HepG2 (cell line): ENCODE measurements around the gene AJUBA. TPM values are rescaled to one million over a fixed set of nuclear protein-coding genes. Genes with fewer than 3 reads are reported as not detected.

Experiments
- BORCS8-MEF2B ChIP-seq: sonication (generic); formaldehyde crosslinking; IDR thresholded peaks from 2 replicates; pipeline ENCODE4 v1.8.0; 2022; ENCODE audit warnings: mild to moderate bottlenecking, missing genetic modification reagents
- ELF4 ChIP-seq: sonication (generic); formaldehyde crosslinking; IDR thresholded peaks from 2 replicates; pipeline ENCODE4 v1.5.0; 2020; ENCODE audit warnings: missing genetic modification reagents, mild to moderate bottlenecking, moderate library complexity, borderline replicate concordance
- FOXK1 ChIP-seq: sonication (generic); formaldehyde crosslinking; IDR thresholded peaks from 2 replicates; pipeline ENCODE4 v1.4.0; 2020; ENCODE audit warnings: low read depth, missing genetic modification reagents, borderline replicate concordance
- FOXP4 ChIP-seq: sonication (generic); formaldehyde crosslinking; IDR thresholded peaks from 2 replicates; pipeline ENCODE4 v1.4.0; 2020; ENCODE audit warnings: missing genetic modification reagents
- HOXA9 ChIP-seq: sonication (generic); formaldehyde crosslinking; IDR thresholded peaks from 2 replicates; pipeline ENCODE4 v1.8.1; 2022; ENCODE audit warnings: missing genetic modification reagents, mild to moderate bottlenecking, moderate library complexity, borderline replicate concordance
- KLF12 ChIP-seq: sonication (generic); formaldehyde crosslinking; IDR thresholded peaks from 2 replicates; pipeline ENCODE4 v1.4.0; 2020; ENCODE audit warnings: missing genetic modification reagents, borderline replicate concordance
- KLF16 ChIP-seq, 2 experiments: sonication (generic) in 1 of 2; formaldehyde crosslinking in 1 of 2; IDR thresholded peaks; 2 replicates each; pipeline versions ENCODE4 v1.6.1 to v1.8.0; 2016 to 2023; ENCODE audit warnings: missing genetic modification reagents in 2 of 2, missing compliant biosample characterization in 1 of 2
- LCORL ChIP-seq, 2 experiments: fragments of 450-650 bp in 1 of 2; sonication (generic) in 1 of 2; formaldehyde crosslinking in 1 of 2; IDR thresholded peaks; 2 replicates each; pipeline versions ENCODE4 v1.5.0 to v1.6.1; 2017 to 2020; ENCODE audit warnings: antibody characterized with exemption in 1 of 2, missing genetic modification reagents in 1 of 2
- MZF1 ChIP-seq: sonication (generic); formaldehyde crosslinking; IDR thresholded peaks from 2 replicates; pipeline ENCODE4 v1.8.1; 2023; ENCODE audit warnings: mild to moderate bottlenecking, missing genetic modification reagents, borderline replicate concordance
- NFYB ChIP-seq: sonication (generic); formaldehyde crosslinking; IDR thresholded peaks from 2 replicates; pipeline ENCODE4 v1.4.0; 2020; ENCODE audit warnings: missing genetic modification reagents
- NPAS2 ChIP-seq: sonication (generic); formaldehyde crosslinking; IDR thresholded peaks from 2 replicates; pipeline ENCODE4 v1.8.0; 2022; ENCODE audit warnings: mild to moderate bottlenecking, missing genetic modification reagents, borderline replicate concordance
- POLR2G ChIP-seq: fragments of 200-400 bp; formaldehyde crosslinking; IDR thresholded peaks from 2 replicates; pipeline ENCODE4 v1.6.1; 2018; ENCODE audit warnings: mild to moderate bottlenecking, low read depth, low read length, moderate library complexity
- RCOR2 ChIP-seq: IDR thresholded peaks from 2 replicates; pipeline ENCODE4 v1.6.1; 2016; ENCODE audit warnings: missing biosample characterization, missing genetic modification reagents
- RELA ChIP-seq: sonication (generic); formaldehyde crosslinking; IDR thresholded peaks from 2 replicates; pipeline ENCODE4 v1.4.0; 2020; ENCODE audit warnings: missing genetic modification reagents
- RNF2 ChIP-seq: fragments of 450-650 bp; conservative IDR thresholded peaks from 2 replicates; pipeline ENCODE4 v1.6.1; 2016; ENCODE audit warnings: low read depth
- THAP8 ChIP-seq: sonication (generic); formaldehyde crosslinking; IDR thresholded peaks from 2 replicates; pipeline ENCODE4 v1.5.1; 2020; ENCODE audit warnings: missing genetic modification reagents, mild to moderate bottlenecking, borderline replicate concordance
- ZBTB1 ChIP-seq: sonication (generic); formaldehyde crosslinking; IDR thresholded peaks from 2 replicates; pipeline ENCODE4 v1.4.0; 2020; ENCODE audit warnings: missing genetic modification reagents, borderline replicate concordance
- ZBTB7B ChIP-seq: sonication (generic); formaldehyde crosslinking; IDR thresholded peaks from 2 replicates; pipeline ENCODE4 v1.4.0; 2020; ENCODE audit warnings: missing genetic modification reagents
- ZNF138 ChIP-seq: sonication (generic); formaldehyde crosslinking; IDR thresholded peaks from 2 replicates; pipeline ENCODE4 v1.5.0; 2020; ENCODE audit warnings: mild to moderate bottlenecking, low read depth, missing genetic modification reagents
- ZNF460 ChIP-seq: sonication (generic); formaldehyde crosslinking; IDR thresholded peaks from 2 replicates; pipeline ENCODE4 v1.5.1; 2020; ENCODE audit warnings: missing genetic modification reagents, mild to moderate bottlenecking, borderline replicate concordance
- ZNF572 ChIP-seq: sonication (generic); formaldehyde crosslinking; IDR thresholded peaks from 2 replicates; pipeline ENCODE4 v1.5.1; 2020; ENCODE audit warnings: mild to moderate bottlenecking, missing genetic modification reagents
- ZNF780A ChIP-seq: sonication (generic); formaldehyde crosslinking; IDR thresholded peaks from 2 replicates; pipeline ENCODE4 v1.8.0; 2022; ENCODE audit warnings: mild to moderate bottlenecking, missing genetic modification reagents, moderate library complexity
- polyA plus RNA-seq, 8 experiments: library from polyadenylated mRNA; depleted of rRNA in 3 of 8; stranded (reverse) in 7 of 8; unstranded in 1 of 8; fragments of >200 nt; fragmentation: Illumina TruSeq in 4 of 8; extraction: Trizol in 4 of 8; gene quantifications; 2 replicates each; pipeline versions ENCODE4 v1.2.1 to v1.2.3, GENCODE V29; 2011 to 2016; ENCODE audit warnings: low read depth in 4 of 8, missing spikeins in 1 of 8, mixed read lengths in 1 of 8; ENCODE audit not compliant: insufficient read depth in 1 of 8
- total RNA-seq, 5 experiments: library from RNA; depleted of rRNA; stranded (reverse); fragments of >200 nt; fragmentation: Illumina TruSeq; extraction: Trizol; gene quantifications; 2 replicates each; pipeline ENCODE4 v1.2.3, GENCODE V29; 2016; ENCODE audit warnings: low read depth in 1 of 5
- TF ChIP-seq, protein P1 (sequence below): sonication (generic); formaldehyde crosslinking; IDR thresholded peaks from 2 replicates; pipeline ENCODE4 v1.4.0; 2020; ENCODE audit warnings: missing genetic modification reagents; ENCODE audit errors: not compliant biosample characterization
- TF ChIP-seq, protein P2 (sequence below): sonication (generic); formaldehyde crosslinking; IDR thresholded peaks from 2 replicates; pipeline ENCODE4 v1.9.0; 2021; ENCODE audit warnings: missing genetic modification reagents, mild to moderate bottlenecking, borderline replicate concordance
- TF ChIP-seq, protein P3 (sequence below): sonication (generic); formaldehyde crosslinking; IDR thresholded peaks from 2 replicates; pipeline ENCODE4 v1.8.0; 2022; ENCODE audit warnings: mild to moderate bottlenecking, missing genetic modification reagents

Gene AJUBA
- total and polyA plus RNA-seq, 2 of the 13 experiments (the other 11 are each of a cell fraction or from before 2014, with no cell fraction given), result 157 to 241 TPM

DNA sequence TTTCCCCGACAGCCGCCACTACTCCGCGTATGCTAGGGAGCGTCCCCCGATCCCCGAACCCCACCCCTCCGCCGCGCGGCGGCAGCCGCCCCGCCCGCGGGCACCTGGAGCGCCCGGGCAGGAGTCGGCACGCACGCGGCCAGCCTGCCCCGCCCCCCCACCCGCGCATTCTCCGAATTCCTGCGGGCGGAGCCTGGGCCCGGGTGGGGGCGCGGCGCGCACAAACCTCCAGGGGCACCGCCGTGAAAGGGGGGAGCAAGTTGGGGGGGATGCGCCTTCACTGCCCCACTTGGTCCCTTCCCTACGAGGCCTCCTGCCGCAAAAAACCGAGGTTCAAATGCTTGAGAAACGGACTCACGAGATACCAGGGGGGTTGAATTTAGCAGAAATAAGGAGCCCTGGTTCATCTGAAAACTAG is 1.7 kb downstream of the AJUBA start (continued):
- TF ChIP-seq, protein P1, sequence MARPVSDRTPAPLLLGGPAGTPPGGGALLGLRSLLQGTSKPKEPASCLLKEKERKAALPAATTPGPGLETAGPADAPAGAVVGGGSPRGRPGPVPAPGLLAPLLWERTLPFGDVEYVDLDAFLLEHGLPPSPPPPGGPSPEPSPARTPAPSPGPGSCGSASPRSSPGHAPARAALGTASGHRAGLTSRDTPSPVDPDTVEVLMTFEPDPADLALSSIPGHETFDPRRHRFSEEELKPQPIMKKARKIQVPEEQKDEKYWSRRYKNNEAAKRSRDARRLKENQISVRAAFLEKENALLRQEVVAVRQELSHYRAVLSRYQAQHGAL (CRISPR knock-in tag), result no peak
- TF ChIP-seq FOXK1 (CRISPR knock-in tag) (0 out of 2 replicates have a peak, but pooled peaks have one; percentile 19), FOXP4 (CRISPR knock-in tag) (no peak), ZBTB7B (CRISPR knock-in tag) (peak; percentile 93), HOXA9 (CRISPR knock-in tag) (no peak), LCORL (IDR thresholded peaks at IDR 0.05) (no peak), LCORL (CRISPR knock-in tag; IDR thresholded peaks at IDR 0.05) (no peak), ZNF780A (CRISPR knock-in tag) (no peak), BORCS8-MEF2B (CRISPR knock-in tag) (no peak), POLR2G (peak; percentile 73), NPAS2 (CRISPR knock-in tag) (no peak), ZNF460 (CRISPR knock-in tag) (no peak), KLF16 (CRISPR knock-in tag; IDR thresholded peaks at IDR 0.05) (peak in 1 of 2 experiments; percentile 38; a peak in 1 of 4 replicates), ZBTB1 (no peak), ELF4 (CRISPR knock-in tag) (no peak), RCOR2 (CRISPR knock-in tag) (no peak; the same call in 1 of the 2 replicates), MZF1 (CRISPR knock-in tag) (no peak), RELA (CRISPR knock-in tag) (no peak; the same call in 1 of the 2 replicates), ZNF572 (CRISPR knock-in tag) (no peak), THAP8 (no peak), KLF12 (CRISPR knock-in tag) (no peak), RNF2 (no peak), ZNF138 (CRISPR knock-in tag) (no peak), NFYB (CRISPR knock-in tag) (no peak)
- TF ChIP-seq, protein P2, sequence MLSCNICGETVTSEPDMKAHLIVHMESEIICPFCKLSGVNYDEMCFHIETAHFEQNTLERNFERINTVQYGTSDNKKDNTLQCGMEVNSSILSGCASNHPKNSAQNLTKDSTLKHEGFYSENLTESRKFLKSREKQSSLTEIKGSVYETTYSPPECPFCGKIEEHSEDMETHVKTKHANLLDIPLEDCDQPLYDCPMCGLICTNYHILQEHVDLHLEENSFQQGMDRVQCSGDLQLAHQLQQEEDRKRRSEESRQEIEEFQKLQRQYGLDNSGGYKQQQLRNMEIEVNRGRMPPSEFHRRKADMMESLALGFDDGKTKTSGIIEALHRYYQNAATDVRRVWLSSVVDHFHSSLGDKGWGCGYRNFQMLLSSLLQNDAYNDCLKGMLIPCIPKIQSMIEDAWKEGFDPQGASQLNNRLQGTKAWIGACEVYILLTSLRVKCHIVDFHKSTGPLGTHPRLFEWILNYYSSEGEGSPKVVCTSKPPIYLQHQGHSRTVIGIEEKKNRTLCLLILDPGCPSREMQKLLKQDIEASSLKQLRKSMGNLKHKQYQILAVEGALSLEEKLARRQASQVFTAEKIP (CRISPR knock-in tag), result no peak
- TF ChIP-seq, protein P3, sequence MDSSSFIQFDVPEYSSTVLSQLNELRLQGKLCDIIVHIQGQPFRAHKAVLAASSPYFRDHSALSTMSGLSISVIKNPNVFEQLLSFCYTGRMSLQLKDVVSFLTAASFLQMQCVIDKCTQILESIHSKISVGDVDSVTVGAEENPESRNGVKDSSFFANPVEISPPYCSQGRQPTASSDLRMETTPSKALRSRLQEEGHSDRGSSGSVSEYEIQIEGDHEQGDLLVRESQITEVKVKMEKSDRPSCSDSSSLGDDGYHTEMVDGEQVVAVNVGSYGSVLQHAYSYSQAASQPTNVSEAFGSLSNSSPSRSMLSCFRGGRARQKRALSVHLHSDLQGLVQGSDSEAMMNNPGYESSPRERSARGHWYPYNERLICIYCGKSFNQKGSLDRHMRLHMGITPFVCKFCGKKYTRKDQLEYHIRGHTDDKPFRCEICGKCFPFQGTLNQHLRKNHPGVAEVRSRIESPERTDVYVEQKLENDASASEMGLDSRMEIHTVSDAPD (CRISPR knock-in tag), result no peak
